Spinal cord (tissue), 10 donors: ENCODE results near the gene RUBCNL. TPM values are rescaled to one million over a fixed set of nuclear protein-coding genes. Genes with fewer than 3 reads are reported as not detected.

Experiments used
- DNase-seq, 6 donors: peaks; one replicate each; pipeline versions ENCODE4 v3.0.0 to v3.0.0-alpha.2; 2013 to 2015; ENCODE audit warnings: low spot score in 6 of 6, low read depth in 4 of 6
- H3K27ac ChIP-seq: one replicate; pipeline ENCODE4 v1.5.1; 2013; ENCODE audit warnings: low read depth, low read length, control low read depth
- H3K27me3 ChIP-seq: one replicate; pipeline ENCODE4 v1.6.1; 2013; ENCODE audit warnings: low read length; ENCODE audit not compliant: control insufficient read depth, insufficient read depth
- H3K36me3 ChIP-seq: one replicate; pipeline ENCODE4 v1.6.1; 2013; ENCODE audit warnings: low read length; ENCODE audit not compliant: control insufficient read depth, insufficient read depth
- H3K4me1 ChIP-seq: one replicate; pipeline ENCODE4 v1.6.1; 2013; ENCODE audit warnings: low read length; ENCODE audit not compliant: control insufficient read depth, insufficient read depth
- H3K4me3 ChIP-seq: one replicate; pipeline ENCODE4 v1.5.1; 2013; ENCODE audit warnings: low read depth, low read length, control low read depth
- H3K9me3 ChIP-seq: one replicate; pipeline ENCODE4 v1.6.1; 2013; ENCODE audit warnings: low read length; ENCODE audit not compliant: control insufficient read depth, insufficient read depth
- WGBS: methylation state at CpG from one replicate; pipeline ENCODE4 v1.1.5; 2013; ENCODE audit warnings: missing lambda C conversion rate; ENCODE audit not compliant: insufficient coverage; 5-methylcytosine and 5-hydroxymethylcytosine counted together
- polyA plus RNA-seq, 2 donors: library from polyadenylated mRNA; unstranded; fragments of 120-200 nt; gene quantifications; one replicate each; pipeline ENCODE4 v1.2.1, GENCODE V29; 2013; ENCODE audit not compliant: insufficient read length in 2 of 2
- total RNA-seq, 2 donors: library from RNA; depleted of rRNA in 1 of 2; stranded (reverse); fragments of 120-200 nt in 1 of 2; fragments of >200 nt in 1 of 2; gene quantifications; one replicate each; pipeline versions ENCODE4 v1.2.3 to v1.2.4, GENCODE V29; 2013 to 2014
- donor health status: healthy.

Gene RUBCNL
- total and polyA plus RNA-seq, 4 donors = 5.6 to 8.7 (median 7.2) TPM

DNA sequence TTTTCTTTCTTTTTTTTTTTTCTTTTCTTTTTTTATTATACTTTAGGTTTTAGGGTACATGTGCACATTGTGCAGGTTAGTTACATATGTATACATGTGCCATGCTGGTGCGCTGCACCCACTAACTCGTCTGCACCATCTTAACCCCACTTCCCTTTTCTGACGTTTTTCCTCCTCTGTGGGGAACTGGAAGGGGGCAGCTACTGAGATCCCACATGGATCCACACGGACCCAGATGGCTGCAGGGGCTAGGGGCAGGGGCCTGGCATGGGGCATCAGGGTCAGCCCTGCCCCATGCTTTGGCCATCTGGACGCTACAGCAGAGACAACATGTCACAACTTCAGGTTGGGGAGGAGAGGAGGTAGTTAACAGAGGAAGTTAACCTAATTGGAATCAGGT, 54.3 kb downstream of the RUBCNL start:
- Histone ChIP-seq H3K27ac (no peak overlapping the region), H3K4me3 (no peak overlapping the region), H3K36me3 (no peaks in the 10 kb centered on the region), H3K27me3 (no peaks in the 10 kb centered on the region), H3K4me1 (no peaks in the 10 kb centered on the region), H3K9me3 (no peaks in the 10 kb centered on the region)
- 62% methylated on average over 2 of the region's 5 CpGs for WGBS
- DNase-seq = no peak

DNA sequence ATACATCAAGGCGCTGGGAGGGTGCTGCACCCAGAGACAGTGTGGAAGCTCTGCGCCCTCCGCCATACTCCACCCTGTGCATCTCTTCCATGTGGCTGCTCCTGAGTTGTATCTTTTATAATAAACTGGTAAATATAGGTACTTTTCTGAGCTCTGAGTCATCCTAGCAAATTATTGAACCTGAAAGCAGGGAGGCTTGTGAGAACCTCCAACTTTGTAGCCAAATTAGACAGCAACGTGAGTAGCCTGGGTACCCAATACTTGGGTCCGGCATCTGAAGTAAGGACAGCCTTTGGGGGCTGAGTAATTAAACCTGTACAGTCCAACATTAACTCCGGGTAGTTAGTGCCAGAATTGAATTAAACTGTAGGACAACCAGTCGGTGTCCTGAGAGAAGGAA, 57.4 kb downstream of the RUBCNL start:
- 71% methylated on average over 2 of the region's 7 CpGs for WGBS
- H3K36me3 ChIP-seq = no peaks in the 10 kb centered on the region

DNA sequence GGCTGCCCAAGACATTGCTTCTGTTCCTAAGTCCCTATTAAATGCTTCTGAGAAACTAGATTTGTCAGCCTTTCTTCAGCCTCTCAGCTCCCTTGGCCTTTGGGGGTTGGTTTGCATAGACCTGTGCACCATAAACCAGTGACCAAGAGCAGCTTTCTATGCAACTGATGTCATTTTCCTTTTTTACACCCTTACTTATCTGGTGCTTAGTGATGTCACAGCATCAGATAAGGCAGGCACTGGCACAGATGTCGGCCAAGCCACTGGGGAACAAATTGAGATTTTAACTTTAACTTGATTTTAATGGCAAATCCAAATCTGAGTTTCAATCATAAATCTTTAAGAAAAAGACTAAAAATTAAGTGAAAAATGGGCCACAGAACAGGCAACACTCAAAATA, 59.8 kb downstream of the RUBCNL start:
- Histone ChIP-seq H3K9me3 (no peaks in the 10 kb centered on the region), H3K4me3 (no peak overlapping the region), H3K36me3 (no peaks in the 10 kb centered on the region), H3K4me1 (no peaks in the 10 kb centered on the region), H3K27ac (no peak overlapping the region), H3K27me3 (no peaks in the 10 kb centered on the region)
- no CpG with 5 or more reads among the region's 1 CpG for WGBS
- DNase-seq = no peak

More for the DNA sequence above, 57.4 kb downstream of the RUBCNL start:
- H3K9me3 ChIP-seq = no peaks in the 10 kb centered on the region
- no peak overlapping the region for H3K4me3 ChIP-seq
- no peaks in the 10 kb centered on the region for H3K27me3 ChIP-seq
- no peak overlapping the region for H3K27ac ChIP-seq
- no peak for DNase-seq
- H3K4me1 ChIP-seq = no peaks in the 10 kb centered on the region

DNA sequence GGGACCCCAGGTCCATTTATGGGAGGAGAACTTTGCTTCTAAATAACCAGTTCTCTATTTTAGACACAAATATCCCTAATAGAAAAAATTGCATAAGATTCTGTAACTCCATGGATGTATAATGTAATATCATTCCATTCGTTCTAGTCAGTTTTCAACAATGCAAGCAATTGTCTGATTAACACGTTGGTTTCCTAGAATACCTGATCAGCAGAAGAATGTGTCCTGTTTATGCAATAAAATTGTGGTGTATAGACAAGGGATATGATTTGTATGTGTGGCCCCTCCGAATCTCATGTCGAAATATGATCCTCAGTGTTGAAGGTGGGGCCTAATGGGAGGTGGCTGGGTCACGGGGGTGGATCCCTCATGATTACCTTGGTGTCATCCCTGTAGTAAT, 62.1 kb downstream of the RUBCNL start:
- DNase-seq = no peak
- no peaks in the 10 kb centered on the region for H3K36me3 ChIP-seq
- no peak overlapping the region for H3K27ac ChIP-seq
- no peaks in the 10 kb centered on the region for H3K27me3 ChIP-seq
- WGBS = 96% methylated on average over 4 of the region's 5 CpGs
- no peaks in the 10 kb centered on the region for H3K9me3 ChIP-seq
- no peak overlapping the region for H3K4me3 ChIP-seq
- no peaks in the 10 kb centered on the region for H3K4me1 ChIP-seq

DNA sequence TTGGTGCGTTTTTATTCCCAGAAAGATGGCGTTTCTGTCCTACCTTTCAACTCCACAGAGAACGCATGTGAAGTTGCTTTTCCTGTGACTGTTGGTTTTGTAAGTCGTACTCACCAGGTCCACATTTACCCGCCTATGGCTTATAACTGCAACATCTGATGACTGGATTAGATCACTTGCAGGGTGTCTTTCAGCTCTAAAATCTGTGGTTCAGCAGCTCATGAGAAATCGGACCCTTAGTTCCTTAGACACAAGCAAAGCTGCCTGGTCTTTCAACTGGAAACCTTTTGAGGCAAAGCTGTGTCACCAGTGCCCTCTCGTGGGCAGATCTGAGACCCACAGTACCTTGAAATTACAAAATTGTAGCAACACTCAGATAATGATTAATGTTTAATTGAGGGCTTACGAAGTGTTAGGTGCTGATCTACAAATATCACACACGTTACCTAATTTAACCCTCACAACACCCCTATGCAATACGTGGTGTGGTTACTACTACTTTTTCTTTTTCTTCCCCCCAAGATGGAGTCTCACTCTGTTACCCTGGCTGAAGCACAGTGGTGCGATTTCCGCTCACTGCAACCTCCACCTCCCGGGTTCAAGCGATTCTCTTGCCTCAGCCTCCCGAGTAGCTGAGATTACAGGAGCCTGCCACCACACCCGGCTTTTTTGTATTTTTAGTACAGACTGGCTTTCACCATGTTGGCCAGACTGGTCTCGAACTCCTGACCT, 65.4 kb downstream of the RUBCNL start:
- 76% methylated on average over 13 of the region's 17 CpGs for WGBS
- H3K4me1 ChIP-seq = no peaks in the 10 kb centered on the region
- H3K36me3 ChIP-seq = no peaks in the 10 kb centered on the region
- H3K9me3 ChIP-seq = no peaks in the 10 kb centered on the region
- DNase-seq = peak in 5 of 6 donors; percentile 19 to 91 (median 41)
- no peak overlapping the region for H3K4me3 ChIP-seq
- no peak overlapping the region for H3K27ac ChIP-seq
- no peaks in the 10 kb centered on the region for H3K27me3 ChIP-seq

DNA sequence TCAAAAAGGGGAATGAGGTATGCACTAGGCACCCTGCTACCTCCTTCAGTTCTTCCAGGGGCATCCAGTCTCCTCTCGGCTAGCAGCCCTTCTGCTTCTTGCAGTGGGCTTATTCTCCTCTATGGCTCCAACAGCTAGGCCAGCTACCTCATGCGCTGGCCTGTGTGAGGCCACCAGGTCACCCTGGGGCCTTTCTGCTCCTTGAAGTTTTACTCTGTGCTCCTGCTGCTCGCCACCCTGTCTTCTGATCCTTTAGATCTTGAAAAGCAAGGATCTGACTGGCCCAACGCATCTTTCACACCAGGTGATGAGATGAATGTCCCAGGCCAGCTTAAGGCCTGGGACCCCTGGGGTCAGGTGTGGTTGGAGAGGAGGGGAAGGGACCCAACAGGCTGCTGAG, 66.2 kb downstream of the RUBCNL start:
- DNase-seq = no peak
- no peak overlapping the region for H3K4me3 ChIP-seq
- no peaks in the 10 kb centered on the region for H3K36me3 ChIP-seq
- H3K4me1 ChIP-seq = no peaks in the 10 kb centered on the region
- 98% methylated on average over 4 of the region's 4 CpGs for WGBS
- H3K27me3 ChIP-seq = no peaks in the 10 kb centered on the region
- no peaks in the 10 kb centered on the region for H3K9me3 ChIP-seq
- no peak overlapping the region for H3K27ac ChIP-seq

DNA sequence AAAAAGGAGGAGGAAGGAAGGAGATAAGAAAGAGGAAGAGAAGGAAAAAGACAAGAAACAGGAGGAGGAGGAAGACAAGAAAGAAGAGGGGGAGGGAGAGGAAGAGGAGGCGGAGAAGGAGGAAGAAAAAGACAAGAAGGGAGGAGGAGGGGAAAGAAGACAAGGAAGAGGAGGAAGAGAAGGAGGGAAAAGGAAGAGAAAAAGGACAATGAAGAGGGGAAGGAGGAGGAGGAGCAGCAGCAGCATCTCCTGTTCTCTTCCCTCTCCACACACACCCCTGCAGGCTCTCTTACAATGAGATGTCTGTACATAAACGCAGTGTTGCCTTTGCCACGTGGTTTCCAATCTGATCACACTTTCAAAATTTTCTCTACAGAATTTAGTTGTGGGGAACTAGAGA, 66.6 kb downstream of the RUBCNL start:
- no peaks in the 10 kb centered on the region for H3K36me3 ChIP-seq
- no peak overlapping the region for H3K27ac ChIP-seq
- no peaks in the 10 kb centered on the region for H3K4me1 ChIP-seq
- DNase-seq = no peak
- no peaks in the 10 kb centered on the region for H3K9me3 ChIP-seq
- H3K27me3 ChIP-seq = no peaks in the 10 kb centered on the region
- no peak overlapping the region for H3K4me3 ChIP-seq
- 79% methylated on average over 3 of the region's 3 CpGs for WGBS

DNA sequence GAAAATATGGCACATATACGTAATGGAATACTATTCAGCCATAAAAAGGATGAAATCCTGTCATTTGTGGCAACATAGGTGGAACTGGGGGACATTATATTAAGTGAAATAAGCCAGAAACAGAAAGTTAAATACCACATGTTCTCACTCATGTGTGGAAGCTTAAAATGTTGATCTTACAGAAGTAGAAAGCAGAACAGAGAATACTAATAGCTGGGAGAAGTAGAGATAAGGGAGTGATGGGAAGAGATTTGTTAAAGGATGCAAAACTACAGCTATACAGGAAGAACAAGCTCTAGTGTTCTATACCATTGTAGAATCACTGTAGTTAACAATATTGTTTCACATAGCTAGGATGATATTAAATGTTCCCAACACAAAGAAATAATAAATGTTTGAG, 68.1 kb downstream of the RUBCNL start:
- Histone ChIP-seq H3K4me1 (no peaks in the 10 kb centered on the region), H3K27ac (no peak overlapping the region), H3K4me3 (no peak overlapping the region), H3K27me3 (no peaks in the 10 kb centered on the region), H3K36me3 (no peaks in the 10 kb centered on the region), H3K9me3 (no peaks in the 10 kb centered on the region)
- DNase-seq = no peak
- no CpG with 5 or more reads among the region's 1 CpG for WGBS

DNA sequence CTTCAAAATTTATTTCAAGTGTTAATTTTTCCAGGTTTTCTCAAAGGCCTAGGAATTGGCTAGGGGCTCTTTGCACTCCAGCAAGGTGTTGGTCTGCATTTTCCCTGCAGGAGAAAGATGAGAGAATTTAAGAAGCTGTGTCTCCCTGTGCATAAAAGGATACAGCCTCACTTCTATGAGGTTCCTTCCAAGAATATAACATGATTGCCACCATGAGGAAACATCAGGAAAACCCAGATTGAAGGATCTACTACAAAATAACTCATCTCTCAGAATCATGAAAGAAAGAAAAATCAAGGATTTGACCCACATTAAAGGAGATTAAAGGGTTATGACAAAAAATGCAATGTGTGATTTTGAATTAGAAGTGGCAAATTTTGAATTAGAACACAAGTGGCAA, 69.9 kb downstream of the RUBCNL start:
- peak in 3 of 6 donors; percentile 11 to 74 (median 26) for DNase-seq

DNA sequence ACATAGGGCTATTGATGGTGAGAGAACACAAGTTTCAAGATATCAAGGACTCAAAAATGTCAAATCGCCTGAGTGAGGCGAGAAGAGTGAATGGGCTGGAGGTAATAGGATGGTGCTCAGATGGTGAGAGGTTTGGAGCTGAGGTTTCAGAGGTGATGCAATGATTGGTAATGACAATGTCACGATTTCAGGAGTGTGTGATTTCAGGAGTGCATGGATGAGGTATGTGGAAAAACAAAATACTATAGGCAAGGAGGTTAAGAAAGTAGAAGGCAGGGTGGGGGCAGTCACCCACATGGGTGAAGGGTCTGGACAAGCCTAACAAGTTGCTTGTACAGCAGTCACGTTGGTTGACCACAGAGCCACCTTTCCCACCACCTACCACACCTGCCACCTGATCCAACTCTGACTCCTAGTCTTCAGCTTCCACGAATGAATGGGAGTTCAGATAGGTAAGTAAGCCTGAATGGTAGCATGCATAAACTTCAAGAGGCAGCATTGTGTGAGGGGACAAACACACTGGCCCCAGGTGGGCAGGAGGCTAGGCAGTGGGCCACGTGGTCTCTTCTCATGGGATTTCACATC, 71.5 kb downstream of the RUBCNL start:
- WGBS = 91% methylated on average over 5 of the region's 6 CpGs
- H3K27ac ChIP-seq = no peak overlapping the region
- no peaks in the 10 kb centered on the region for H3K36me3 ChIP-seq
- no peak for DNase-seq
- H3K9me3 ChIP-seq = no peaks in the 10 kb centered on the region
- no peaks in the 10 kb centered on the region for H3K27me3 ChIP-seq
- H3K4me1 ChIP-seq = no peaks in the 10 kb centered on the region
- no peak overlapping the region for H3K4me3 ChIP-seq

More for the DNA sequence above, 69.9 kb downstream of the RUBCNL start:
- no peaks in the 10 kb centered on the region for H3K9me3 ChIP-seq
- no peaks in the 10 kb centered on the region for H3K27me3 ChIP-seq
- no peaks in the 10 kb centered on the region for H3K36me3 ChIP-seq
- H3K27ac ChIP-seq = no peak overlapping the region
- H3K4me1 ChIP-seq = no peaks in the 10 kb centered on the region
- H3K4me3 ChIP-seq = no peak overlapping the region
